Measurements from ENCODE around the gene RNF144B. TPM values are rescaled to one million over a fixed set of nuclear protein-coding genes. Genes with fewer than 3 reads are reported as not detected.

Gene RNF144B
- total and polyA plus RNA-seq, 10 of the 15 experiments (the other 5 are each of a cell fraction or from before 2014, with no cell fraction given): 0.03 to 0.18 (median 0.14) TPM

DNA sequence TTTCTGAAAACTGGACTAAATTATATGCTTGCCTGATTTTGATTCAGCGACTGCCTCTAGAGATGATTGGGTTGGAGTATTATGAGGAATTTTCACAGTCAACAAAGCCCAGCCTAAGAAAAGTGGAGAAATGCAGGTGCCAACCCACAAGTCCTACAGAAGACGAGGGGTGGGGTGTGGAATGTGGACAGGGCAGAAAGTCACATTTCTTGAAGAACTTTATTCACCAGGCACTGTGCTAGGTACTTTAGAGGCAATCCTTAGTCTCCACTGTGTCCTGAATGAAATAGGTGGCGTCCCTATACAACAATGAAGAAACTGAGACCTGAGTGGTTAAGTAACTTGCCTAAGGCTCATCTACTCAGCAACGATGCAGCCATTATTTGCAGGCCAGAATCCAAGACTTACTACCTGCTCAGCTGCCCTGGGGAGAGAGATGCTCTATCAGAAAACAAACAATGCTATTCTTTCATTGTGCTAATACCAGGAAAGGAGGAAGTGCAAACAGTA lies 106.3 kb downstream of the RNF144B start:
- no peak overlapping the region for H3K27ac ChIP-seq (ENCODE audit: control insufficient read depth, insufficient read depth)
- intact Hi-C loops (cut with micrococcal nuclease; ENCODE audit: unreplicated experiment) (no loop called here), in situ Hi-C loops (cut with MboI) (no loop called here)
- no peak overlapping the region for H3K9ac ChIP-seq (ENCODE audit: control insufficient read depth, insufficient read depth, low read length)
- ChIA-PET POLR2A (no interaction called here), SMC1A (ENCODE audit: uncharacterized antibody, unreplicated experiment) (no interaction called here), RAD21 (ENCODE audit: unreplicated experiment) (no interaction called here), CTCF (no interaction called here)
- no peaks in the 10 kb centered on the region for H3K27me3 ChIP-seq (replicated peaks in 1 of 2; ENCODE audit: control insufficient read depth in 2 of 2, insufficient read depth in 2 of 2, low read length in 1 of 2)
- BruUV-seq (replicated peaks): no TSS peak
- TF ChIP-seq BHLHE40 (IDR thresholded peaks at IDR 0.05; ENCODE audit: borderline replicate concordance in 1 of 2, low read depth in 2 of 2, low read length in 1 of 2) (no peak), RAD21 (IDR thresholded peaks at IDR 0.05; ENCODE audit: insufficient read depth, low read depth, low read length) (no peak), SPI1 (IDR thresholded peaks at IDR 0.05; ENCODE audit: borderline replicate concordance, insufficient read depth, low read depth, low read length) (peak; percentile 42; the same call in 1 of the 2 replicates)
- TF ChIP-seq, protein P1, sequence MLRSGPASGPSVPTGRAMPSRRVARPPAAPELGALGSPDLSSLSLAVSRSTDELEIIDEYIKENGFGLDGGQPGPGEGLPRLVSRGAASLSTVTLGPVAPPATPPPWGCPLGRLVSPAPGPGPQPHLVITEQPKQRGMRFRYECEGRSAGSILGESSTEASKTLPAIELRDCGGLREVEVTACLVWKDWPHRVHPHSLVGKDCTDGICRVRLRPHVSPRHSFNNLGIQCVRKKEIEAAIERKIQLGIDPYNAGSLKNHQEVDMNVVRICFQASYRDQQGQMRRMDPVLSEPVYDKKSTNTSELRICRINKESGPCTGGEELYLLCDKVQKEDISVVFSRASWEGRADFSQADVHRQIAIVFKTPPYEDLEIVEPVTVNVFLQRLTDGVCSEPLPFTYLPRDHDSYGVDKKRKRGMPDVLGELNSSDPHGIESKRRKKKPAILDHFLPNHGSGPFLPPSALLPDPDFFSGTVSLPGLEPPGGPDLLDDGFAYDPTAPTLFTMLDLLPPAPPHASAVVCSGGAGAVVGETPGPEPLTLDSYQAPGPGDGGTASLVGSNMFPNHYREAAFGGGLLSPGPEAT (IDR thresholded peaks at IDR 0.05; ENCODE audit: low read depth): no peak
- TF ChIP-seq, protein P2, sequence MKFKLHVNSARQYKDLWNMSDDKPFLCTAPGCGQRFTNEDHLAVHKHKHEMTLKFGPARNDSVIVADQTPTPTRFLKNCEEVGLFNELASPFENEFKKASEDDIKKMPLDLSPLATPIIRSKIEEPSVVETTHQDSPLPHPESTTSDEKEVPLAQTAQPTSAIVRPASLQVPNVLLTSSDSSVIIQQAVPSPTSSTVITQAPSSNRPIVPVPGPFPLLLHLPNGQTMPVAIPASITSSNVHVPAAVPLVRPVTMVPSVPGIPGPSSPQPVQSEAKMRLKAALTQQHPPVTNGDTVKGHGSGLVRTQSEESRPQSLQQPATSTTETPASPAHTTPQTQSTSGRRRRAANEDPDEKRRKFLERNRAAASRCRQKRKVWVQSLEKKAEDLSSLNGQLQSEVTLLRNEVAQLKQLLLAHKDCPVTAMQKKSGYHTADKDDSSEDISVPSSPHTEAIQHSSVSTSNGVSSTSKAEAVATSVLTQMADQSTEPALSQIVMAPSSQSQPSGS (IDR thresholded peaks at IDR 0.05; ENCODE audit: low read length): no peak
- H2AFZ ChIP-seq (ENCODE audit: control insufficient read depth, low read depth, low read length): no peak overlapping the region
- no peak for DNase-seq (ENCODE audit: low read depth, low spot score)
- no peaks in the 10 kb centered on the region for H3K36me3 ChIP-seq (ENCODE audit: control insufficient read depth in 2 of 2, insufficient read depth in 2 of 2, low read length in 1 of 2)
- ATAC-seq: no peak
- H4K20me1 ChIP-seq (ENCODE audit: control insufficient read depth, insufficient read depth): no peaks in the 10 kb centered on the region
- no peaks in the 10 kb centered on the region for H3K9me3 ChIP-seq (replicated peaks; ENCODE audit: control insufficient read depth, insufficient read depth, low read length)
- FAIRE-seq: no peak
- no peak overlapping the region for H3K4me3 ChIP-seq
- H3K4me1 ChIP-seq (ENCODE audit: control insufficient read depth, insufficient read depth, low read length): no peaks in the 10 kb centered on the region
- no peaks in the 10 kb centered on the region for H3K79me2 ChIP-seq (ENCODE audit: control insufficient read depth, insufficient read depth, low read length)
- 25% methylated on average over 4 of the region's 4 CpGs for WGBS (ENCODE audit: insufficient coverage, insufficient replicate concordance, low lambda C conversion rate, missing lambda C conversion rate)
- H3K4me2 ChIP-seq (ENCODE audit: control insufficient read depth, insufficient read depth): no peak overlapping the region
